GM12872 (cell line): ENCODE data around the gene ZDHHC19.

Experiments
- CTCF ChIP-seq: IDR thresholded peaks from 3 replicates; pipeline ENCODE4 v1.5.1; 2011; ENCODE audit warnings: low read depth, mild to moderate bottlenecking, low read length, moderate library complexity; ENCODE audit not compliant: insufficient read depth

ZDHHC19 gene

GRCh38 chr3:196150481-196150880, 60.7 kb downstream of the ZDHHC19 start:
- TF ChIP-seq CTCF = no peak

- TF ChIP-seq CTCF = no peak
These were observed 61.3 kb downstream of the ZDHHC19 start for GRCh38 chr3:196149831-196150301.

GRCh38 chr3:196149375-196149774, 61.8 kb downstream of the ZDHHC19 start:
- no peak for TF ChIP-seq CTCF
